RWPE2 (cell line): ENCODE measurements around the gene BIN1.

Experiments
- ATAC-seq: fragments of 200-7000 bp; cut with Tn5 transposase; 3 replicates; pipeline ENCODE4 v1.9.1; 2021; ENCODE audit warnings: low read depth
- DNase-seq: peaks from one replicate; pipeline ENCODE4 v3.0.0-alpha.2; 2020; ENCODE audit warnings: low spot score
- H3K27ac ChIP-seq: fragments of 450-650 bp; 2 replicates; pipeline ENCODE4 v1.5.1; 2017; ENCODE audit warnings: mild to moderate bottlenecking; ENCODE audit not compliant: poor library complexity, severe bottlenecking
- H3K27me3 ChIP-seq: fragments of 250-450 bp; sonication (Bioruptor Pico); 2 replicates; pipeline ENCODE4 v1.5.1; 2021; ENCODE audit warnings: mild to moderate bottlenecking, moderate library complexity; ENCODE audit not compliant: insufficient read depth, poor library complexity, severe bottlenecking
- H3K36me3 ChIP-seq: fragments of 250-450 bp; sonication (Bioruptor Pico); 2 replicates; pipeline ENCODE4 v1.5.1; 2020; ENCODE audit warnings: low read depth, mild to moderate bottlenecking, moderate library complexity
- H3K4me1 ChIP-seq: fragments of 250-450 bp; sonication (Bioruptor Pico); 2 replicates; pipeline ENCODE4 v1.5.1; 2021; ENCODE audit warnings: mild to moderate bottlenecking, moderate library complexity; ENCODE audit not compliant: insufficient read depth, poor library complexity, severe bottlenecking
- H3K4me3 ChIP-seq: fragments of 250-450 bp; sonication (Bioruptor Pico); 2 replicates; pipeline ENCODE4 v1.5.1; 2021; ENCODE audit warnings: mild to moderate bottlenecking, moderate library complexity; ENCODE audit not compliant: severe bottlenecking
- H3K9me3 ChIP-seq: fragments of 250-450 bp; sonication (Bioruptor Pico); 2 replicates; pipeline ENCODE4 v1.5.1; 2021; ENCODE audit warnings: mild to moderate bottlenecking, moderate library complexity; ENCODE audit not compliant: severe bottlenecking
- TF ChIP-seq, protein P1 (sequence below): fragments of 450-650 bp; IDR thresholded peaks from one replicate; pipeline ENCODE4 v1.5.1; 2017; ENCODE audit warnings: mild to moderate bottlenecking, moderate library complexity; ENCODE audit not compliant: poor library complexity, severe bottlenecking

The BIN1 gene

DNA sequence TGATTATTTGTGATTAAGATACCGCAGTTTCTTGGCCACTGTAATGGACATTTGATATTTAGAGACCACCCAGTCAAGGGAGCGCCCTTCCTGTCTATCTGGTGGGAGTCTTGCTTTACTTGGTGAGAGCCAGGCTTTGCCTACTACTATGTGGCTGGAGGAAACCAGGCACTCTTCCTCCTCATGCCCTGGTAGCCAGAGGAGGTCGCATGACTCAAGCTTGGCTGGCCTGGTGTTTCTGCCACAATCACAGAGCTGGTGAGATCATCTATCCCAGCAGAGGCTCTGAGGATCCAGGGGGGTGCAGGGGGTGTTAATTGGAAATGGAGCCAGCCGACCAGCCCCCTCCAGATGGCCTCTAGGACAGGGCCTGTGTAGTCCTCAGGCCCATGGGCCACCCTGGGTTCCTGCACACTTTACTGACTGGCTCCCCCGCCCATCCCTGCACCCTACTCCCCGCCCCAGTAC is 46.8 kb upstream of the BIN1 start:
- ATAC-seq (peak; percentile 87), DNase-seq (no peak)
- peak overlapping the region; percentile 63 for H3K27ac ChIP-seq
- TF ChIP-seq, protein P1, sequence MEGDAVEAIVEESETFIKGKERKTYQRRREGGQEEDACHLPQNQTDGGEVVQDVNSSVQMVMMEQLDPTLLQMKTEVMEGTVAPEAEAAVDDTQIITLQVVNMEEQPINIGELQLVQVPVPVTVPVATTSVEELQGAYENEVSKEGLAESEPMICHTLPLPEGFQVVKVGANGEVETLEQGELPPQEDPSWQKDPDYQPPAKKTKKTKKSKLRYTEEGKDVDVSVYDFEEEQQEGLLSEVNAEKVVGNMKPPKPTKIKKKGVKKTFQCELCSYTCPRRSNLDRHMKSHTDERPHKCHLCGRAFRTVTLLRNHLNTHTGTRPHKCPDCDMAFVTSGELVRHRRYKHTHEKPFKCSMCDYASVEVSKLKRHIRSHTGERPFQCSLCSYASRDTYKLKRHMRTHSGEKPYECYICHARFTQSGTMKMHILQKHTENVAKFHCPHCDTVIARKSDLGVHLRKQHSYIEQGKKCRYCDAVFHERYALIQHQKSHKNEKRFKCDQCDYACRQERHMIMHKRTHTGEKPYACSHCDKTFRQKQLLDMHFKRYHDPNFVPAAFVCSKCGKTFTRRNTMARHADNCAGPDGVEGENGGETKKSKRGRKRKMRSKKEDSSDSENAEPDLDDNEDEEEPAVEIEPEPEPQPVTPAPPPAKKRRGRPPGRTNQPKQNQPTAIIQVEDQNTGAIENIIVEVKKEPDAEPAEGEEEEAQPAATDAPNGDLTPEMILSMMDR, result no peak
- H3K9me3 ChIP-seq, result peaks cover 6% of the 10 kb centered on the region
- H3K36me3 ChIP-seq, result no peaks in the 10 kb centered on the region
- H3K4me1 ChIP-seq, result peaks cover 19% of the 10 kb centered on the region
- H3K27me3 ChIP-seq, result no peaks in the 10 kb centered on the region
- H3K4me3 ChIP-seq, result no peak overlapping the region

- DNase-seq, result no peak
- no peak for ATAC-seq
- H3K4me1 ChIP-seq, result peaks cover 22% of the 10 kb centered on the region
- no peak overlapping the region for H3K4me3 ChIP-seq
- H3K9me3 ChIP-seq, result peaks cover 6% of the 10 kb centered on the region
- no peaks in the 10 kb centered on the region for H3K27me3 ChIP-seq
- peak overlapping the region; percentile 98 for H3K27ac ChIP-seq
- TF ChIP-seq, protein P1, result no peak
- no peaks in the 10 kb centered on the region for H3K36me3 ChIP-seq
Measured at GRCh38 chr2:127150996-127151395, 44.0 kb upstream of the BIN1 start.

DNA sequence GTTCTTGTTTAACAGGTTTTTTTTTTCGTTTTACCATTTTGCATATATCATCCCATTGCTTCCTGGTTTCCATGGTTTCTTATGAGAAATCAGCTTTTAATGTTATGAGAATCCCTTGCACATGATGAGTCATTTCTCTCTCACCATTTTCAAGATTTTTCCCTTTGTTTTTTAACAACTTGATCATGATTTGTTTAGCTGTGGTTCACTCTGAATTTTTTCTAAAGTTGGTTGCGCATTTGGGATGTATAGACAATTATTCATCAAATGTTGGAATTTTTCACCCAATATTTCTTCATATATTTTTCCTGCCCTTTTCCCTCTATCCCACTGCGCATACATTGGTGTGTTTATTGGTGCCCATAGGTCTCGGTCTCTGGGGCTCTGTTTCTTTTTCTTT is 42.4 kb upstream of the BIN1 start:
- peaks cover 35% of the 10 kb centered on the region for H3K4me1 ChIP-seq
- peak; percentile 80 for ATAC-seq
- no peak overlapping the region for H3K4me3 ChIP-seq
- H3K9me3 ChIP-seq, result peaks cover 6% of the 10 kb centered on the region
- H3K27ac ChIP-seq, result peak overlapping the region; percentile 98
- no peaks in the 10 kb centered on the region for H3K27me3 ChIP-seq
- no peak for DNase-seq
- TF ChIP-seq, protein P1, result no peak
- H3K36me3 ChIP-seq, result no peaks in the 10 kb centered on the region

DNA sequence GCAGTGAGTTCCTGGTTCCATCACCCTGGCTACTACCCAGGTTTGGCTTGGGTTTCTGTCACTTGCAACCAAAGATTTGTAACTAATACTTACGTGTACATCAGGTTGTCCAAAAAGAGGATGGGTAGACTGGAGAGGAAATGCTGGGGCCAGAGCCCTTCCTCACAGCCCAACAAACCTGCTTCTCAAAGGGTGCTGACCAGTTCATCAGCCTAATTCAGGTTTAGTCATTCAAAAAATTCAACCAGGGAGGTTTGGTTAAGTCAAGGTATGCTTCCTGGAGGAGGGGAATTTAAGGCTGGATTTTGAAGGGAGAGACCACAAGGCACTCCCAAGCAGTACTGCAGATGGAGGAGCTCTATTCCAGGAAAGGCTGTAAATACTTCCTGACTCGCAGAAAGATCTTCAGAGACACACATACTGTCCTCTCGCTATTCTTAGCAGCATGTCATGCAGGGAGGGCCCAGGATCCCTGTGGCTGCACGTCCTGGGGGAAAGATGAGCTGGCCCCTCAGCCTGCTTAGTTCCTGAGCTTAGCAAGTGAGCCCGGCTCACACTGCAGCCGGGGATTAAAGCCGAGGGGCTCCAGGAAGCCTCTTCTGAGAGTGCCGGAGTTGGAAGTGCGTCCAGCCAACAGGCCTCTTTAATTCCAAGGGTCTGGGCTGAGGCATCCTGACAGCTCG is 40.0 kb upstream of the BIN1 start:
- Histone ChIP-seq H3K4me1 (peaks cover 33% of the 10 kb centered on the region), H3K9me3 (peaks cover 6% of the 10 kb centered on the region), H3K27me3 (no peaks in the 10 kb centered on the region), H3K4me3 (no peak overlapping the region), H3K27ac (peak overlapping the region; percentile 98), H3K36me3 (no peaks in the 10 kb centered on the region)
- TF ChIP-seq, protein P1, result no peak
- no peak for DNase-seq
- ATAC-seq, result no peak

- ATAC-seq (no peak), DNase-seq (no peak)
- Histone ChIP-seq H3K9me3 (peaks cover 6% of the 10 kb centered on the region), H3K27me3 (no peaks in the 10 kb centered on the region), H3K4me3 (no peak overlapping the region), H3K4me1 (peaks cover 33% of the 10 kb centered on the region), H3K27ac (peak overlapping the region; percentile 98), H3K36me3 (no peaks in the 10 kb centered on the region)
- TF ChIP-seq, protein P1, result no peak
Measured at GRCh38 chr2:127146071-127146725, 39.2 kb upstream of the BIN1 start.
